Body of pancreas (tissue), 4 donors: ENCODE data around the gene DPH1.

Experiments
- POLR2A ChIP-seq, 3 donors: fragments of 450-650 bp; IDR thresholded peaks; one replicate each; pipeline ENCODE4 v1.6.1; 2016; ENCODE audit warnings: antibody characterized with exemption in 3 of 3, mild to moderate bottlenecking in 2 of 3
- TF ChIP-seq, protein P1 (sequence below), 7 experiments: fragments of 450-650 bp in 4 of 7; fragments of 200-600 bp in 3 of 7; sonication (generic) in 3 of 7; IDR thresholded peaks; one replicate each; pipeline ENCODE4 v1.5.1; 2016 to 2019; ENCODE audit warnings: antibody characterized with exemption in 7 of 7

DNA sequence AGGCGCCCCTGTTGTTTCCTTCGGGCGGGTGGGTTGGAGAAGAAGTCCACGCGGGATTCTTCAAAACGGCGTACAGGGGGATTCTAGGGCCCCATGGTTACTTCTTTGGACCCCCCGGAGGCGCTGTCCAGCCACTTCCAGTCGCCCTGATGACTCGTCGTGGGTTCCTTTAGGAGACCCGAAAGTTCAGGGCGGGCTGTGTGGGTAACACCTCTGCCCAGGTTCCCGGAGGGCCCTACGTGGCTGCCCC lies 24.2 kb downstream of the DPH1 start:
- TF ChIP-seq, protein P1, sequence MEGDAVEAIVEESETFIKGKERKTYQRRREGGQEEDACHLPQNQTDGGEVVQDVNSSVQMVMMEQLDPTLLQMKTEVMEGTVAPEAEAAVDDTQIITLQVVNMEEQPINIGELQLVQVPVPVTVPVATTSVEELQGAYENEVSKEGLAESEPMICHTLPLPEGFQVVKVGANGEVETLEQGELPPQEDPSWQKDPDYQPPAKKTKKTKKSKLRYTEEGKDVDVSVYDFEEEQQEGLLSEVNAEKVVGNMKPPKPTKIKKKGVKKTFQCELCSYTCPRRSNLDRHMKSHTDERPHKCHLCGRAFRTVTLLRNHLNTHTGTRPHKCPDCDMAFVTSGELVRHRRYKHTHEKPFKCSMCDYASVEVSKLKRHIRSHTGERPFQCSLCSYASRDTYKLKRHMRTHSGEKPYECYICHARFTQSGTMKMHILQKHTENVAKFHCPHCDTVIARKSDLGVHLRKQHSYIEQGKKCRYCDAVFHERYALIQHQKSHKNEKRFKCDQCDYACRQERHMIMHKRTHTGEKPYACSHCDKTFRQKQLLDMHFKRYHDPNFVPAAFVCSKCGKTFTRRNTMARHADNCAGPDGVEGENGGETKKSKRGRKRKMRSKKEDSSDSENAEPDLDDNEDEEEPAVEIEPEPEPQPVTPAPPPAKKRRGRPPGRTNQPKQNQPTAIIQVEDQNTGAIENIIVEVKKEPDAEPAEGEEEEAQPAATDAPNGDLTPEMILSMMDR (IDR thresholded peaks at IDR 0.05): no peak
- no peak for TF ChIP-seq POLR2A (IDR thresholded peaks at IDR 0.05)
